ENCODE measurements around the gene PRKAR2B.

DNA sequence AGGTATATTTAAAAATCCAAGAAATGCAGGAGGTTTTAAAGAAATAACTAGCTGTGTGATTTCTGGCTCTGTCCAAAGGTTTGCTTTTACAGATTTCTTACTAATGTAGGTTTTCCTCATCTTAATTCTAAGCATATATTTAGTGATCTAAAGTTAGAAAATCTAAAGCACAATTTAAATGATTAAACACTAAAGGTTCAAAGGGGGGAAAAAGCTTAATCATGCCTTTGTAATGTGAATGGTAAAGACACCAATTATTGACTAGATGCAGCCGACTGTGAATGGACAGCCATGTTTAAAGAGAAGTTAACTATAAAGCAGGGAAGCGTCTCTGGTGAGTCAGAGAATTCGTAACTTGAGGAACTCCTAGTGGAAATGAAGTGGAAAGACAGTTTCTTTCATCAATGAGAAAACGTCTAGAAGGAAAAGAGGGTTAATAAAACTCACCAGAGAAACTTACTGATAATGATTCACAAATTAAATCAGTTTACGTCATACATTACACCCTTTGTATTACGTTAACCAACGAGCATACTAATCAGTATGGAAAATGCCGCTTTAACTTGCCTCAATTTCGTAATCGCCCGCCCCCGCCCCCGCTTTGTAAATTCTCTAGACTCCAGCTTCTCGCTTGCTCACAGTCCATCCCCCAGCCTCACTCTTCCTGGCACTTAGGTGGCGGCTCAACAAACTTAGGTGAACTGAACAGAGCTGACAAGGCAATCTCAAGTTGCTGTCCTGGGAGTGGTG, 123.2 kb downstream of the PRKAR2B start:
- TF ChIP-seq POLR2AphosphoS5 (IDR thresholded peaks at IDR 0.05): no peak
- TF ChIP-seq, protein P1, sequence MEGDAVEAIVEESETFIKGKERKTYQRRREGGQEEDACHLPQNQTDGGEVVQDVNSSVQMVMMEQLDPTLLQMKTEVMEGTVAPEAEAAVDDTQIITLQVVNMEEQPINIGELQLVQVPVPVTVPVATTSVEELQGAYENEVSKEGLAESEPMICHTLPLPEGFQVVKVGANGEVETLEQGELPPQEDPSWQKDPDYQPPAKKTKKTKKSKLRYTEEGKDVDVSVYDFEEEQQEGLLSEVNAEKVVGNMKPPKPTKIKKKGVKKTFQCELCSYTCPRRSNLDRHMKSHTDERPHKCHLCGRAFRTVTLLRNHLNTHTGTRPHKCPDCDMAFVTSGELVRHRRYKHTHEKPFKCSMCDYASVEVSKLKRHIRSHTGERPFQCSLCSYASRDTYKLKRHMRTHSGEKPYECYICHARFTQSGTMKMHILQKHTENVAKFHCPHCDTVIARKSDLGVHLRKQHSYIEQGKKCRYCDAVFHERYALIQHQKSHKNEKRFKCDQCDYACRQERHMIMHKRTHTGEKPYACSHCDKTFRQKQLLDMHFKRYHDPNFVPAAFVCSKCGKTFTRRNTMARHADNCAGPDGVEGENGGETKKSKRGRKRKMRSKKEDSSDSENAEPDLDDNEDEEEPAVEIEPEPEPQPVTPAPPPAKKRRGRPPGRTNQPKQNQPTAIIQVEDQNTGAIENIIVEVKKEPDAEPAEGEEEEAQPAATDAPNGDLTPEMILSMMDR (IDR thresholded peaks at IDR 0.05 in 8 of 11, conservative IDR thresholded peaks at IDR 0.05 in 3 of 11): peak in 10 of 11 experiments; percentile 18 to 55 (median 45)
- TF ChIP-seq POLR2A (IDR thresholded peaks at IDR 0.05): no peak

All from spleen (tissue), 7 donors.